ENCODE results near the gene PTPN1.

The PTPN1 gene

DNA sequence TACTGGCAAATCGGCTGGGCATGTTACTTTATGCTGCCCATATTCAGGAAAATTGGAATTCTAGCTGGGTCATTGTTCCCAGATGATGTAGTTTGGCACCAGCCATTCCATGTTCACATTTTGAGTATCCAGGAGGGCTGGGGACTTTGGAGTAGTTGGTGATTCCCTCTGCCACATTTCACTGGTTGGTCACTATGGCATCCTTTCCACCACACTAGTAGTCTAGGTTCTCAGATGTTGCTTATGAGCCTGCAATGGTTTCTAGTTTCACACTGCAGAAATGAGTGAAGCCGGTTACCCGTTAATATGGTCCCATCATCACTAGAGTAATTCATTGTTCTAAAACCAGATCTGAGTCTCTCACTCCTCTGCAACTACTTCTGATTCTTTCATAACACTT lies 4.6 kb downstream of the PTPN1 start:
- DNase-seq, result no peak

DNA sequence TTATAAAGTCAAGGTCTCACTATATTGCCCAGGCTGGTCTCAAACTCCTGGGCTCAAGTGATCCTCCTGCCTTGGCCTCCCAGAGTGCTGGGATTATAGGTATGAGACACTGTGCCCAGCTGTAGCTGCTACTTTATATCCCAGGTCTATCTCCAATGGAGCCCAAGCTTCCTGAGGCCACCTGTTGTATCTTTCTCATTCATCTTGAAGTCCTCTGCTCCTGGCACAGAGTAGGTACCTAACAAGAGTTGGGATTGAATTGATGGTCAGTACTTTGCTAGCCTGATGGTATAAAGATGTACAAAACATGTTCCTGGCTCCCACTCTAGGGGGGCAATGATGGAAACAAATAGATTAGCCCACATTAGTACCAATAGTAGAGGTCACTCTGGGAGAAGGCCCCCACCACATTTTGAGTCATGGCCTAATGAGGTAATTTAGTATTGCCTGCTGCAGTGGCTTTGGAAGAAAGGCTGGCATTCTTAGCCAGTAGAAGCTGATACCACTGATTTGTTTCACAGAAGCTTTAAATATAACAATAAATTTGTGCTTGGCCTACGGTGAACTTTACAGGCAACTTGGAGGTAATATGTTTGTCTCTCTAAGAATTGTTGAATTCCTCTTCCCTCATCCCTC lies 5.4 kb downstream of the PTPN1 start:
- DNase-seq, result no peak

DNA sequence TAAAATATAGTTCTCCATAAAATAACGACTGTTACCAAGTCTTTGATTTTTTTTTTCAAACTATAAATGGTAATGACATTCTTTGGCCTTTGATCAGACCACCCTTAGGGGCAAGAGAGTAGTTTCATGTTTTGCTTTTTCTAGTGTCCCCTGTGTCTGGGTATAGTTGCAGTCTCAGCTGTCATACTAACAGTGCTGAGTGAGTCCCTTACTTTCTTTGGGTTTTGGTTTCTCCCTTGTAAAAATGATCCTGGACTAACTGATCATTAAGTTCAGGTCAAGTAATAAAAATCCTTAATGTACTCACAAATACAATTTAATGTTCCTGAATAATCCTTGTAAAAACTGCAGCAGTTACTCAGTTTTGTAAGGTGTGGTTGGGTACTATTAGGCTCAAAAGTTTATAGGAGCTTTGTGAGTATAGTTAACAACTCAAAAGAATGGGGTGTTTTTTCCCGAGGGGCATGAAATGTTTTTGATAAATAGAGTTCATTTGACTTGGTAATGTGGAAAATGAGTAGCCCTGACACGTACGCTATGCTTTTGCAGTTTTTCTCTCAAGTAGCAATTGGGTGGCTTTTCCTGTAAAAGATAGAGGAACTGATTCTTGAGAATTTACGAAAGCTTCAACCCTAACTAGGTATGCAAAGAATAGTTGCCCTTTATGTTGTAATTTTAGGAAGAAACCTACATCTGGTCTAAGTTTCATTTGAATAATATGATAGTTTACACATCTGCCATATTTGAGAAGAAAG lies 6.2 kb downstream of the PTPN1 start:
- no peak for DNase-seq

- DNase-seq, result no peak
Observed at GRCh38 chr20:50516935-50517816, 7.0 kb downstream of the PTPN1 start.

GRCh38 chr20:50517817-50518154 lies 7.6 kb downstream of the PTPN1 start:
- no peak for DNase-seq

- DNase-seq, result no peak
Observed at GRCh38 chr20:50518270-50518721, 8.1 kb downstream of the PTPN1 start.

GRCh38 chr20:50519036-50519762 lies 9.0 kb downstream of the PTPN1 start:
- DNase-seq, result no peak

DNA sequence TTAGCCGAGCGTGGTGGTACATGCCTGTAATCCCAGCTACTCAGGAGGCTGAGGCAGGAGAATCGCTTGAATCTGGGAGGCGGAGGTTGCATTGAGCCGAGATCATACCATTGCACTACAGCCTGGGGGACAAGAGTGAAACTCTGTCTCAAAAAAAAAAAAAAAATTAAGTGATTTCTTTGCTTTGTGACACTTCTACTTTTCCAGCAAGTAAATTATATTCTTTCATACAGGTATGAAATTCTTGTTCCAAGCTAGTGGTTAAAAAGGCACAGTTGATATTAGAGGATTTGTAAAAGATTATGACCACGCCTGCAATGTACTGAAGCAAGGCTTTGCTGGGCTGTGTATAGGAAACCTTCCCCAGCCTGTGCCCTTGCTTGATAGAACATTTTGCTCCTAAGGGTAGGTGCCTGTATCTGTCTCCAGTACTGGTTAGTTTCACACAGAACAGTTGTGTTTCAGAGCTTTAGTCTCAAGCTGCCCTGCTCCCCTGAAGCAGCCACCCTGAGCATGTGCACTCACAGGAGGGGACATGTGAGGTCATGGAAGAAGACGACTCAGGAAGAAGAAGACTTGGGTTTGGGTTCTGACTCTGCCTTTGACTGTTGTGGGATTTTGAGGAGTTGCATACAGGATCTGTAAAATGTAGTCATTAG lies 10.2 kb downstream of the PTPN1 start:
- peak; percentile 28 to 43 for DNase-seq

DNA sequence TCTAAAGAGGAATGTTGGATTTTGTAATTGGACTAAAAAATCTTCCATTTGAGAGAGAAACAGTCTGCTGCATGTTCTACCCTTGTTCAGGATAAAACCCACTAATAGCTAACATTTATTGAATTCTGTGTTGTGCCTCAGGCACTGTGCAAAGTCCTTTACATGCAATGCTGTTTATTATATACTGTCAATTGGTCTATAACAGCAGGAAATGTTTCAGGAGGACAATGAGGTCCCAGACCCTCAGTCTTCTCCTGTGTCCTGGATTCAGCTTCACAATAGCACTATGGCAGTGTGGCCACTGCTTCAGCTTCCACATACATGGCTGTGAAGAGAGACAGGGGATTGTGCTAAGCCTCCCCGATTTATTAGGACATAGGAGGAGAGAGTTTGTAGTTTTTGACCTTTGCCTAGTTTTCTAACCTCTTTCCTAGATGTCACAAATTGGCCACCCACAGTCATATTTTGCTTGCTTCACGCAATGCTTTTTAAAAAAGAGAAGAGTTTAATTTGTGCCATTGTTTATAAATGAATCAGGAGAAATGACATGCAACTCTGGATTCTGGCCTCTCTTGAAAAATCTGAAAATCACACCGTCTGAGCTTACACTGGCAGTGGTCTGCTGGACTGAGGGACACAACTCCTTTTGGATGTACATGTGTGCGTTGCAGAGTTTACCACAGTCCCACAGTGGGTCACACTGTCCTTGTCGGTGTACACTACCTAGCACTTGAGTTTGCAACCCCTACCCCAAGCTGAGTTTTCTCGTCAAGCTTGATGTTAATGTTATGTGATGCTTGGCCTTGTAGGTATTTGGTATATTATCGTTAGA lies 11.3 kb downstream of the PTPN1 start:
- DNase-seq, result no peak

DNA sequence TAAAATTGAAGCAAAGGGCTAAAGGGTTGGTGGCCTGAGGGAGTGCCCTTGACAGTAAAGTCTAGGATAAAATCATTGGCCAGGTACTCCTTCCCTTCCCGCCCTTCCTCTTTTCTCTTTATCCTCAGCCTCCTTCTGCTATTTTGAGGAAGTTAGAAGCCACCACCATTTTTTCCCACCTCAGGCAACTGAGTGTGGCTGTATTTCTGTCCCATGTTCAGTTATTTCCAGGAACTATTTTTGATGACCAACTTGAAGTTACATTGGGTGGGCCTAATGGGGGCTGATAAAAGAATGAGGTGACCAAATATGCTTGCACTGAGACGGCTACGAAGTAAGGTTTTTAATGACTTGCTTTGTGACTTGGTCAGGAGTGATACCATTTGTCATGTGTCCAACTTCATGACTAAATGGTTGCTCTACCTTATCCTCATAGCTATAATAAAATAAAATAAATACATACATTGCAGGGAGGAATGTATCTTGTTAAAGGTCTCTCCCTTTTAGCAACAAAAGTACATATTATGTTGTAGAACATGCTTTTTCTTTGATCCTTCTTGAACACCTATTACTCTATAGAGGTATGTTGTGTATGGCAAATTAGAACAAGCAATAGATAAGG lies 12.0 kb downstream of the PTPN1 start:
- DNase-seq, result no peak

DNA sequence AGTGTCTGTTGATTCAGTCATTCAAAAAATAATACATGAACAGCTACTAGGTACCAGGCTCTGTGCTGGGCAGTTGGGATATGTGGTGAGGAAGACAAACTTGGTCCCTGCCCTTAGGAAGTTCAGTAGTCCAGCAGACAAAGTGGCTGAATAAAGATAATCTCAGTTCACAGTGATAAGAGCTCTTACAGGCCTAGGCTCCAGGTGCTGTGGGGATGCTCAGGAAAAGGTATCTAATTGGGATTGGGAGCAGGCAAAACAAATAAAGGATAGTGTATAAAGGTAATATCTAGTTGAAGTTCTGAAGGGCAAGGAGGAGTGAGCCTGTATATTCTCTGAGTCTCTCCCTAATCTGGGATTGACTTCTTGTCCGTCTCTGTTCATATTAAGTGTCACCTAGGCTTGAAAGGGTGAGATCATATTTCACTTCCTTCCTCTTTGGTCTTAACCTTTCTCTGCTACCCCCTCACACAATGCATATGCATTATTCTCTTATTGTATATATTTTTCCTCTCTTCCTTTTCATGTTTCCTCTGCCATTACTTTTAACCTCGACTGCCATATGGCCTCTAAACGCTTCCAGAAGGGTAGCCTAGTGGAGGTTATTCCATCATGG lies 13.5 kb downstream of the PTPN1 start:
- no peak for DNase-seq

- no peak for DNase-seq
Observed at GRCh38 chr20:50525681-50526080, 15.5 kb downstream of the PTPN1 start.

- no peak for DNase-seq
Observed at GRCh38 chr20:50526403-50526989, 16.3 kb downstream of the PTPN1 start.

GRCh38 chr20:50527068-50527605 lies 17.0 kb downstream of the PTPN1 start:
- no peak for DNase-seq

- DNase-seq, result no peak
Observed at GRCh38 chr20:50528129-50528528, 17.9 kb downstream of the PTPN1 start.

GRCh38 chr20:50528804-50529351 lies 18.7 kb downstream of the PTPN1 start:
- DNase-seq, result no peak

DNA sequence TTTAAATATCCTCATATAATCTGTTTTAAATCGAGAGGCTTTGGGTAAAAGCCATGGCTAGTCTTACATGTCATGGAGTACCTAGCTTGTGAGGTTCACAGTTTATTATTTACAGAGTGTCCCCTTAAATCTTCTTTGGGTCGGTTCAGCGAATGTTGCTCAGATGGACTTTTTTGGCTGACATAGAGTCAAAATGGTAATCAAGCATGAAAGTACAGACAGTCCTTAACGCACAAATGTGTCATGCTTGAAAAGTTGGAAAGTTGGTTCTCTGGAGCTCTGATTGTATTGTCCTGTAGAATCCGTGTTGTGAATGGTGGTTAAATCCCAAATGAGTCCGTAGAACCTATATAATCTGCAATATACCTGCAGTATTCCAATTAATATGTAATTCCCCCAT lies 22.0 kb downstream of the PTPN1 start:
- no peak for DNase-seq

DNA sequence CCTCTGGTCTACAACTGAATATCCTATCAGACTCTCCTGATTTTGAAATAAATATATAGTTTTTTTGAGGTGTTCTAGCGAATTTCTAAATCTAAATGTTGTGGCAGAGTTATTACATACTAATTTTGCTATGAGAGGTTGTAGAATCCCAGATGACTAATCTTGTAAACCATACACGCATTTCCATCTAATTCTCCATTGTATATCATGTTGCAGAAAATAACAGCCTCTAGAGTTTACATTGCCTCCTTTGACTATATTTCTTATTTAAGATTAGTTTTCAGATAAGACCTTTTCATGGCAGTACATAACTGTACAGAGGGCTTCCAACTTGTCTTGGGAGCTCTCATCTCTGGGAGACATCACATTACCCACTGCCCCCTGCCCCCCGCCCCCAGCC lies 22.9 kb downstream of the PTPN1 start:
- no peak for DNase-seq

GRCh38 chr20:50533464-50533863 lies 23.3 kb downstream of the PTPN1 start:
- DNase-seq, result no peak

GRCh38 chr20:50534567-50534966 lies 24.4 kb downstream of the PTPN1 start:
- DNase-seq, result no peak
